Epidermal melanocyte (primary cell): ENCODE results near the gene GABRA4.

Experiments
- DNase-seq: peaks from one replicate; pipeline ENCODE4 v3.0.0; 2011; ENCODE audit warnings: low spot score; ENCODE audit not compliant: insufficient read length

The GABRA4 gene

GRCh38 chr4:46931981-46932380, 61.4 kb downstream of the GABRA4 start:
- peak; percentile 34 for DNase-seq

GRCh38 chr4:46930891-46931290, 62.5 kb downstream of the GABRA4 start:
- no peak for DNase-seq

- DNase-seq, result no peak
Observed at GRCh38 chr4:46927201-46927600, 66.2 kb downstream of the GABRA4 start.

GRCh38 chr4:46924789-46925529, 68.4 kb downstream of the GABRA4 start:
- DNase-seq, result no peak

- no peak for DNase-seq
Observed at GRCh38 chr4:46922205-46922604, 71.2 kb downstream of the GABRA4 start.

GRCh38 chr4:46909078-46909477, 84.3 kb downstream of the GABRA4 start, which contains the start of gene COX7B2:
TSS of gene COX7B2 (minus strand) at chr4:46909245. CDS start at chr4:46735192, 174,053 bp downstream.
- no peak for DNase-seq

- no peak for DNase-seq
Observed at GRCh38 chr4:46908148-46908547, 85.2 kb downstream of the GABRA4 start.

- no peak for DNase-seq
Observed at GRCh38 chr4:46900082-46900481, 93.3 kb downstream of the GABRA4 start.

- no peak for DNase-seq
Observed at GRCh38 chr4:46894826-46895225, 98.6 kb downstream of the GABRA4 start.

- no peak for DNase-seq
Observed at GRCh38 chr4:46890056-46890455, 103.3 kb downstream of the GABRA4 start.

- DNase-seq, result no peak
Observed at GRCh38 chr4:46889410-46889809, 104.0 kb downstream of the GABRA4 start.

GRCh38 chr4:46886711-46887110, 106.7 kb downstream of the GABRA4 start:
- no peak for DNase-seq

- no peak for DNase-seq
Observed at GRCh38 chr4:46878641-46879040, 114.7 kb downstream of the GABRA4 start.

- no peak for DNase-seq
Observed at GRCh38 chr4:46874811-46875210, 118.6 kb downstream of the GABRA4 start.

GRCh38 chr4:46870411-46870810, 123.0 kb downstream of the GABRA4 start:
- no peak for DNase-seq
